ENCODE measurements around the gene LORICRIN.

Gene LORICRIN

GRCh38 chr1:153306303-153307220 is 47.1 kb downstream of the LORICRIN start:
- DNase-seq (ENCODE audit: low spot score), result no peak

- no peak for DNase-seq (ENCODE audit: low spot score)
These were observed 47.7 kb downstream of the LORICRIN start for GRCh38 chr1:153307221-153307600.

- no peak for DNase-seq (ENCODE audit: low spot score)
These were observed 49.1 kb downstream of the LORICRIN start for GRCh38 chr1:153308540-153308939.

- DNase-seq (ENCODE audit: low spot score), result no peak
These were observed 50.0 kb downstream of the LORICRIN start for GRCh38 chr1:153309441-153309840.

- no peak for DNase-seq (ENCODE audit: low spot score)
These were observed 51.0 kb downstream of the LORICRIN start for GRCh38 chr1:153310526-153310925.
